H9 (cell line): ENCODE data around the gene TYRO3. TPM values are rescaled to one million over a fixed set of nuclear protein-coding genes. Genes with fewer than 3 reads are reported as not detected.

ENCODE experiments used
- DNase-seq: peaks from one replicate; pipeline ENCODE4 v3.0.0-alpha.2; 2017
- H2AFZ ChIP-seq: one replicate; pipeline ENCODE4 v1.6.1; 2013; ENCODE audit warnings: mild to moderate bottlenecking, low read length, control low read depth, moderate library complexity
- H2AK5ac ChIP-seq: 2 replicates; pipeline ENCODE4 v1.6.1; 2013; ENCODE audit warnings: low read length, control low read depth, mixed read lengths; ENCODE audit not compliant: insufficient read length
- H2BK120ac ChIP-seq: one replicate; pipeline ENCODE4 v1.6.1; 2013; ENCODE audit warnings: low read depth, mild to moderate bottlenecking, low read length, control low read depth, inconsistent platforms; ENCODE audit not compliant: poor library complexity, severe bottlenecking
- H2BK12ac ChIP-seq: 2 replicates; pipeline ENCODE4 v1.6.1; 2013; ENCODE audit warnings: low read length, control low read depth, mixed read lengths, low read depth; ENCODE audit not compliant: insufficient read length
- H2BK15ac ChIP-seq: 2 replicates; pipeline ENCODE4 v1.6.1; 2013; ENCODE audit warnings: low read depth, low read length, control low read depth
- H2BK20ac ChIP-seq: one replicate; pipeline ENCODE4 v1.6.1; 2013; ENCODE audit warnings: low read depth, mild to moderate bottlenecking, low read length, control low read depth, inconsistent platforms; ENCODE audit not compliant: poor library complexity, severe bottlenecking
- H2BK5ac ChIP-seq: 2 replicates; pipeline ENCODE4 v1.6.1; 2013; ENCODE audit warnings: low read length, control low read depth, mixed read lengths; ENCODE audit not compliant: insufficient read length
- H3K14ac ChIP-seq: 2 replicates; pipeline ENCODE4 v1.6.1; 2013; ENCODE audit warnings: low read length, control low read depth; ENCODE audit not compliant: insufficient read depth
- H3K18ac ChIP-seq: 2 replicates; pipeline ENCODE4 v1.6.1; 2013; ENCODE audit warnings: low read depth, mild to moderate bottlenecking, mixed read lengths, low read length, control low read depth; ENCODE audit not compliant: insufficient read length
- H3K23ac ChIP-seq: 2 replicates; pipeline ENCODE4 v1.6.1; 2013; ENCODE audit warnings: low read length, control low read depth, mixed read lengths, low read depth; ENCODE audit not compliant: insufficient read length
- H3K23me2 ChIP-seq: 2 replicates; pipeline ENCODE4 v1.6.1; 2013; ENCODE audit warnings: low read depth, mild to moderate bottlenecking, mixed read lengths, low read length, control low read depth; ENCODE audit not compliant: insufficient read length, poor library complexity, severe bottlenecking
- H3K27ac ChIP-seq: 2 replicates; pipeline ENCODE4 v1.5.1; 2013; ENCODE audit warnings: low read length, control low read depth, mixed read lengths, low read depth; ENCODE audit not compliant: insufficient read length
- H3K27me3 ChIP-seq: 2 replicates; pipeline ENCODE4 v1.6.1; 2013; ENCODE audit warnings: low read length, control low read depth, inconsistent platforms; ENCODE audit not compliant: insufficient read depth
- H3K4ac ChIP-seq: 2 replicates; pipeline ENCODE4 v1.6.1; 2013; ENCODE audit warnings: low read depth, mild to moderate bottlenecking, control low read depth, inconsistent platforms, low read length, moderate library complexity
- H3K4me1 ChIP-seq: 2 replicates; pipeline ENCODE4 v1.6.1; 2013; ENCODE audit warnings: low read length, control low read depth, inconsistent platforms; ENCODE audit not compliant: insufficient read depth
- H3K4me2 ChIP-seq: 2 replicates; pipeline ENCODE4 v1.6.1; 2013; ENCODE audit warnings: low read length, control low read depth, mixed read lengths; ENCODE audit not compliant: insufficient read length, insufficient read depth
- H3K56ac ChIP-seq: 2 replicates; pipeline ENCODE4 v1.6.1; 2013; ENCODE audit warnings: low read depth, mild to moderate bottlenecking, mixed read lengths, low read length, control low read depth; ENCODE audit not compliant: insufficient read length
- H3K79me1 ChIP-seq: 2 replicates; pipeline ENCODE4 v1.6.1; 2013; ENCODE audit warnings: low read depth, mild to moderate bottlenecking, moderate library complexity, low read length, control low read depth, inconsistent platforms; ENCODE audit not compliant: insufficient read depth, poor library complexity, severe bottlenecking
- H3K79me2 ChIP-seq: 2 replicates; pipeline ENCODE4 v1.6.1; 2013; ENCODE audit warnings: low read length, control low read depth, inconsistent platforms; ENCODE audit not compliant: insufficient read depth
- H3K9ac ChIP-seq: 2 replicates; pipeline ENCODE4 v1.6.1; 2013; ENCODE audit warnings: low read length, control low read depth, mixed read lengths; ENCODE audit not compliant: insufficient read length; ENCODE audit errors: extremely low read depth
- H3K9me3 ChIP-seq: one replicate; pipeline ENCODE4 v1.6.1; 2013; ENCODE audit warnings: low read depth, low read length, inconsistent platforms; ENCODE audit not compliant: control insufficient read depth
- H3T11ph ChIP-seq: one replicate; pipeline ENCODE4 v1.6.1; 2013; ENCODE audit warnings: mild to moderate bottlenecking, low read length, control low read depth, inconsistent platforms
- H4K20me1 ChIP-seq: one replicate; pipeline ENCODE4 v1.6.1; 2013; ENCODE audit not compliant: control insufficient read depth, insufficient read length, insufficient read depth
- H4K5ac ChIP-seq: 2 replicates; pipeline ENCODE4 v1.6.1; 2013; ENCODE audit warnings: low read depth, mild to moderate bottlenecking, mixed read lengths, low read length, control low read depth; ENCODE audit not compliant: insufficient read length
- H4K8ac ChIP-seq: replicated peaks from 2 replicates; pipeline ENCODE4 v1.6.1; 2013; ENCODE audit warnings: low read length, control low read depth, mixed read lengths, low read depth; ENCODE audit not compliant: insufficient read length
- H4K91ac ChIP-seq: 2 replicates; pipeline ENCODE4 v1.6.1; 2013; ENCODE audit warnings: low read depth, mild to moderate bottlenecking, moderate library complexity, mixed read lengths, low read length, control low read depth; ENCODE audit not compliant: insufficient read length
- H3K27ac Mint-ChIP-seq, 3 experiments: 2 replicates in 2 of 3; 3 replicates in 1 of 3; pipeline ENCODE4 v1.8.0; 2020 to 2021; ENCODE audit warnings: mixed read lengths in 3 of 3, mild to moderate bottlenecking in 1 of 3, moderate library complexity in 1 of 3
- H3K27me3 Mint-ChIP-seq: 2 replicates; pipeline ENCODE4 v1.8.0; 2021; ENCODE audit warnings: low read depth, mild to moderate bottlenecking, moderate library complexity, mixed read lengths
- H3K36me3 Mint-ChIP-seq, 3 experiments: 2 replicates in 2 of 3; 3 replicates in 1 of 3; pipeline ENCODE4 v1.8.0; 2020 to 2021; ENCODE audit warnings: low read depth in 3 of 3, mixed read lengths in 3 of 3; ENCODE audit not compliant: insufficient read depth in 1 of 3
- H3K4me1 Mint-ChIP-seq, 2 experiments: 2 replicates each; pipeline ENCODE4 v1.8.0; 2020; ENCODE audit warnings: mixed read lengths in 2 of 2
- H3K4me3 Mint-ChIP-seq, 2 experiments: 2 replicates in 1 of 2; 3 replicates in 1 of 2; pipeline ENCODE4 v1.8.0; 2020 to 2021; ENCODE audit warnings: mild to moderate bottlenecking in 2 of 2, mixed read lengths in 2 of 2, moderate library complexity in 1 of 2
- H3K9me3 Mint-ChIP-seq, 2 experiments: 2 replicates in 1 of 2; 3 replicates in 1 of 2; pipeline ENCODE4 v1.8.0; 2020; ENCODE audit warnings: mild to moderate bottlenecking in 2 of 2, mixed read lengths in 2 of 2, moderate library complexity in 1 of 2
- CTCF ChIP-seq: fragments of 200-600 bp; sonication (generic); conservative IDR thresholded peaks from 3 replicates; pipeline ENCODE4 v1.8.0; 2021; ENCODE audit warnings: antibody characterized with exemption, mild to moderate bottlenecking
- WGBS: extraction: QIAGEN DNeasy Blood & Tissue Kit; methylation state at CpG from one replicate; pipeline ENCODE4 v1.1.7; 2013; ENCODE audit warnings: missing lambda C conversion rate, low lambda C conversion rate, mixed read lengths; ENCODE audit not compliant: insufficient read length; ENCODE audit errors: extremely low coverage; 5-methylcytosine and 5-hydroxymethylcytosine counted together
- total RNA-seq: library from RNA; stranded (reverse); gene quantifications from 2 replicates; pipeline ENCODE4 v1.2.1, GENCODE V29; 2021

TYRO3 gene
- total RNA-seq, 1 experiment from 2014 or later, result 124 TPM

DNA sequence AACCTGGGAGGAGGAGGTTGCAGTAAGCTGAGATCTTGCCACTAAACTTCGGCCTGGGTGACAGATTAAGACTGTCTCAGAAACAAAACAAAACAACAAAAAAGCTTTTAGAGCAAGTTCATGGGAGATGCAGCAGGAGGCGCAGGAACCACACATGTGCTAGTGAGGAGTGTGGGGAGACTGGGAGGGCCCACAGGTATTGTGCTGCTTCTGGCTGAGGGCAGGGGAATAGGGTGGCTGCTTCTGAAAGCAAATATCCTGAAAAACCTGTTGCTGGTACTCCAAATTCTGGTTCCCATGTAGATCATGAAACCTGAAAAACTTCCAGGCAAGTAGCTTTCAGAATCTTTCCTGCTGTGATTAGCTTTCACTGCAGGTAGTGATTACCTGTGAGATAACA, 22.1 kb downstream of the TYRO3 start:
- no peaks in the 10 kb centered on the region; the same call in 1 of the 2 replicates for H3K4me1 ChIP-seq
- H3K4ac ChIP-seq, result no peak overlapping the region
- H2BK20ac ChIP-seq, result no peak overlapping the region
- H3K27me3 Mint-ChIP-seq, result peaks cover 3% of the 10 kb centered on the region
- H2AK5ac ChIP-seq, result no peak overlapping the region
- peak; percentile 68 for TF ChIP-seq CTCF
- H3K27ac ChIP-seq, result no peak overlapping the region
- no peak overlapping the region for H3K56ac ChIP-seq
- no peaks in the 10 kb centered on the region for H3K79me2 ChIP-seq
- H4K20me1 ChIP-seq, result no peaks in the 10 kb centered on the region
- H3K23me2 ChIP-seq, result peaks cover 11% of the 10 kb centered on the region
- H3K23ac ChIP-seq, result no peak overlapping the region
- H4K91ac ChIP-seq, result no peak overlapping the region
- peaks cover 4 to 26% (median 16%) of the 10 kb centered on the region in 3 experiments; a peak in 6 of 7 replicates for H3K36me3 Mint-ChIP-seq
- H3K79me1 ChIP-seq, result no peaks in the 10 kb centered on the region
- no peak overlapping the region for H3K14ac ChIP-seq
- H3K18ac ChIP-seq, result no peak overlapping the region
- no peaks in the 10 kb centered on the region for H3K27me3 ChIP-seq
- H3T11ph ChIP-seq, result no peak overlapping the region
- peak; percentile 81 for DNase-seq
- no CpG with 5 or more reads among the region's 2 CpGs for WGBS
- H3K4me1 Mint-ChIP-seq, result peaks cover 12 to 15% of the 10 kb centered on the region in 2 experiments
- no peak overlapping the region for H2AFZ ChIP-seq
- H3K4me3 Mint-ChIP-seq, result no peak overlapping the region
- H4K5ac ChIP-seq, result no peak overlapping the region
- H3K4me2 ChIP-seq, result no peak overlapping the region
- no peaks in the 10 kb centered on the region for H3K9me3 ChIP-seq
- no peak overlapping the region for H3K9ac ChIP-seq
- peak overlapping the region; percentile 30 to 81 (median 80); a peak in 6 of 7 replicates for H3K27ac Mint-ChIP-seq
- H2BK5ac ChIP-seq, result no peak overlapping the region
- no peaks in the 10 kb centered on the region; a peak in 1 of 5 replicates for H3K9me3 Mint-ChIP-seq
- no peak overlapping the region for H2BK15ac ChIP-seq
- H2BK120ac ChIP-seq, result no peak overlapping the region
- H2BK12ac ChIP-seq, result no peak overlapping the region
- no peak overlapping the region for H4K8ac ChIP-seq
